ENCODE data around the gene CCDC71L.

Gene CCDC71L

DNA sequence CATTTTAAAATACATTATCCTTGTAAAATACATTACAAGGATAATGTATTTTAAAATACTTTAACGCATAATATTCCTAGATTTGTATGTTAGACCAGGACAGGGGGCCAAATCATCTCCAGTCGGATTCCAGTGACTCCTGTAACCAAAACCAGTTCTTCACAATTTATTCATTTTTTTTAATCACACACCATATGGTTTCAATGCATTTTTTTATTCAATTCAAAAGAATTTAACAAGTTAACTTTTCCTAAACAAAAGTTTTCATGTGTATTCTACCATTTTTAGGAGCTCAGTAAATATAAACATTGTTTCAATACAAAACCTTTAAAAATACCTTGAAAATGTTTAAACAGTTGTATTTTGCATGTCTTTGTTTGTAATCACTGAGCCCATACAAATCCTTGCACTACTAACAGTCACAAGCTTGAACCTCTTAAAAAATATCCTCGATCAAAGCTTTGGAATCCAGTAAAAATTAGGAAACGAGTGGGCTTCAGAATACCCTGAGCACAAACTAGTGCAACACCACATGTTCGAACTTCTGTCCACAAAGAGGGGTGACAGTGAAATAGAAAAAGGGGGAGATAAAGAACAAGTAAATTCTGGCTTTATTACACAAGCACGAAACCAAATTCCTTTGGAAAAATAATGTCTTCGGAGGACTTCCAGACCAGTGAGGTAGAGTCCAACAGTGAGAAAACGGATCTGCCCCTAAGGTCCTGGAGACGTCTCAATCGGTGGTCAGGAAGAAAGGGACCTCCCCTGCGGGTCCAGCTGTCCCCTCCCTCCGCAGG, 1.6 kb downstream of the CCDC71L start:
- DNase-seq (ENCODE audit: low spot score), result no peak

DNA sequence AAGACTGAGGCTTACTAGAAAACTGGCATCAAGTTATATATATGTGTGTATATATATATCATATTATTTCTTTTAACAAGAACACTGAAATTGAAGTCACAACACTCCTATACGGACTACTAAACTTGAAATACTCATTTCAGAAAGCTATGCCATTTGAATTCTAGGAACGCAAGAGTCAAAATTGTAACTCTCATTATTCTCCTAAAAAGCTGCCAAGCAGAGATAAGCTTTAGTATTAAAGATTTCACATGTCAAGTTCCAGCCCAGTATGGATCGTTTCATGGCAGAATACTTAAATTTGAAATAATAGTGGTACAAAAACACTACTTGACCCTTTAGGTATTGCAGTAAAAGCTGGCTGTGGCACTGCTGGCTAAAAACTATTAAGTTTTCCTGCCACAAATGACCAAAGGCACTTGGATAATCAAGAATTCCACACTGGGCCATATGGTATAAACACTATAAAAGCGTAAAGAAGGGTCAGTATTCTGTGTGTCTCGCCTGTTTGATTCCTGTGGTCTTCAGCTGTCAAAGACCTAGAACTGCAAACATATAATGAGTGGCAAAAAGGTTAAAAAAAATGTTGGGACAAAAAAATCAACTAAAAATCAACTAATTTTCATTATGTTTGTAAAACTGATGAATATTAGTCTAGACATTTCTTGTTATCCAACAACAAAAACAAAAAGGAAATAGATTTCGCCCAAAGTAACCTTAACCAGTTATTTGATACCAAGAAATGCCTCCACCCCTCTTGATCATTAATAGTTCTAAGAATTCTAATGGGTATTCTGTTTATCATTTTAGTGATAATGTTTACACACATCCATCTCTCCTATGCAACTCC, 2.4 kb downstream of the CCDC71L start:
- DNase-seq (ENCODE audit: low spot score), result no peak

DNA sequence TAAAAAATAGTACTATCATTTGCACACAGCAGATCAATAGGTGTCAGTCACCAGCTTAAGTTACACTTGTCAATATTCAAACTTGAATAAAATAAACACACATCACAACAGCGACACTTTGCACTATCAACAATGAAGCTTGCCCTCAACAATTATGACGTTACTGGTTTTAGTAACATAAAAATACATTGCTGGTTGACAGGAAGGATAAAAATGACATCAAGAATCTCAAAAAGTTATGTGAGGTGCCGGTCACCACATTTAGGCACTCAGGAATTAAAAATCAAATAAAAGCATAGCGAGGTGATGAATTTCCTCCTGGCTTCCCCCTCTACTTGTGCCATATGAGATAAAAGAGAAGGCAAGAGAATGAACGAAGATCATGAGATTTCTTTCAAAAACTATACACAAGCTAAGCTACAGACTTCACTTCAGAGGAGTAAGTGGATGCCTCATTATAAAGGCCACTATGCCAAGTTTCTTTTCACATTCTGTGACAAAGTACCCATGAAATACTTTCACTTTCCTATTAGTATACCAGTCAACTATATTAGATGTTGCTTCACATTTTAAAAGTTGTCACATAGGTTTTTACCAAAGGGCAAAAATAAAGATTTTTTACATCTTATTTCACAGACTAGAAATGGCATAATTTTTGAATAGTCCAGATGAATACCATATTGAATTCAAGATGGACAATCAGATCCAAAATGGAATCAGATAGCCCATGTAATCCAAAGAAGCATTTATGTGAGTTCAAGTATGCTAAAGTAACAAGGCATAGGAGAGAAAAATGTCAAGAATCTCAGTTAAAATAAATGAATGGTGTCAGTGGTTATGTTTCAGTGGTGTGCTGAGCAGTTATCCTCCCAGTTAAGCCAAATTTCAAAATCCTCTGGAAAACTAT, 3.6 kb downstream of the CCDC71L start:
- DNase-seq (ENCODE audit: low spot score), result no peak

DNA sequence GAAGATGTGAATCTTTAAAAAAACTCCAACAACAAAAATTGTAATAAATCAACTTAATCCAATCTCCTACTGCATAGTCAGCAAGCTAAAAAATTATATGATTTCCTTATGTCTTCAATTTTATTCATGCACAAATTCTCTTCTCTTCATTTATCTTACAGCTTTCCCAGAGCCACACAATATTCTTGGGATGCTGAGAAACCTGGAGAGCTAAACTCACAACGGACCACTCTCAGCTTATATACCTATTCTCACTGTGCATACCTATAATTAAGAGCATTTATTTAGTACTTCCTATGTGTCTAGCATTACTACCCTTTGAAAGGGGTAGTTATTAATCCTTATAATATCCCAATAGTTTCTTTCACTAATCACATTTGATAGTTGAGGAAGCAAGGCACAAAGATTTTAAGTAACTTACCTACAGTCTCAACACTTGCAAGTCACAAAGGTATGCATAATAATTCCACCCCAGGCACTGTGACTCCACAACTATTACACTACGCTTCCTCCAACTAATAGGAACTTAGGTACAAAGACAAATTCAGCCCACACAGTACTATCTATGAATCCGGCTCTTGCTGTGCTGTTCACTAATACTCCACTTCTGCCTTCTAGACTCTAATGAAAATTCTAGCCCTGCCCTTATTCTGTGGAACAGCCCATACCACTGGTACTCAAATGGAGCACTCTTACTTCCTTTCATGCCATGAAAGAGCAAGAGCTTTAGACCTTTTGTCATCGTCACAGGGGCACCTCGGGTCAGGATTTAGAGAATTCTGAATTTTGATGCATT, 5.1 kb downstream of the CCDC71L start:
- DNase-seq (ENCODE audit: low spot score), result no peak

DNA sequence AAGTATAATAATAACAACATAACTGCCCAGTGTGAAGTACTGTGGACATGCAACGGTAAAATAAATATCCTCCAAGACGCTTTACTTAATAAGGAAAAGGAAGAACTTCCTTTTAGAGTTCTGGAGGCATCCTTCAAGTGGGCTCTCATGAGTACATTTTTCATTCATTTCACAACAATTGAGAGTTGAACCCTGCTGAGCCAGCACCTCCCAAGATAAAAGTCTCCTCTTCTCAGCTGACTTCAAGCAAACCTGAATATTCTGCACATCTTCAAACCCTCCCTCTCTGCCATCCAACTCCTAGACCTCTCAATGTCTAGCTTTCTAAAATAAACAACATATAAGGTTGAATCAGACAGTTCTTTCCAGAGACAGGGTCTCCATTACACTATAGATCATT, 7.5 kb downstream of the CCDC71L start:
- no peak for DNase-seq (ENCODE audit: low spot score)

DNA sequence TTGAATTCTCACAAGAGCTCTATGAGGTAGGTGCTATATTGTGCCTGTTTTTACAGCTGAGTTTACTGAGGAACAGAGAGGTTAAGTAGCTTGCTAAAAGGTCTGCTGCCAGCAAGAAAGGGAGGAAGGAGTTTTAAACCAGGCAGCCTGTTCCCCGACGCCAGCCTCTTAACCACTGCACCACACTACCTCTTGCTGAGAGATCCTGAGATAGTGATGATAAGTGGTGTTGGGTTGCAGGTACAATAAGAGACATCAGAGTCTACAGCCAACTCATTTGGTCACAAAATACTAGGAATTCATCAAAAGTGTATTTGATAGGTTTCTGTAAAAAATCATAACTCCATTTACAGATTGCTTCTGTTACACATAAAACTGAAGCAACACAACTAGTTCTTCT, 8.0 kb downstream of the CCDC71L start:
- DNase-seq (ENCODE audit: low spot score), result no peak

DNA sequence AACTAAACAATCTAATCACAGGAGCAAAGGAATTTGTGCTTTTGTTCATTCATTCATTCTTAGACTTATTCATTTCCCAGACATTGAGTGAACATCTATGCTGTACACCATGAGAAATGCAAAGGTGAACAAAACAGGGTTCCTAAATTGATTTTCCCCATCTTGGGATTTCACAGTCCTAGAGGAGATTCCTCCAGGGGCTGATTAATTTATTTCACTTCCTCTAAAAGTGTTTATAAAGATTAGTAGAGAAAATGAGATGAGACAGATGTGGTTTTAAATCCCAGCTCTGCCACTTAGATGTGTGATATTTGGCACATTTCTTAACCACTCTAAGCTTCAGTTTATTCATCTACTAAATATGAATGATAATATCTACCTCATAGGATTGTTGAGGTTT, 8.9 kb downstream of the CCDC71L start:
- no peak for DNase-seq (ENCODE audit: low spot score)

DNA sequence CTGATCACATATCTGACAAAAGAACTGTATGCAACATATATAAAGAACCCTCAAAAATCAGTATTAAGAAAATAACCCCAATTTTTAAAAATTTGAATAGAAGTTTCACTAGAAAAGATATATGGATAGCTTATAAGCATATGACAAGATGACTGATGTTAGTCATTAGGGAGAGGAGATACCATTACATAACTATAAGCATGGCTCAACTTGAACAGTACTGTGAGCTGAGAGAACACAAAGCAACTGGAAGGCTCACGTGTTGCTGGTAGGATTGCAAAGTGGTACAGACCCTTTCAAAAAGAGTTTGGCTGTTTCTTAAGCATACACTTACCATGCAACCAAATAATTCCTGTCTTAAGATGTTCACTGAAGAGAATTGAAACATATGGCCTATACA, 14.7 kb downstream of the CCDC71L start:
- no peak for DNase-seq (ENCODE audit: low spot score)

DNA sequence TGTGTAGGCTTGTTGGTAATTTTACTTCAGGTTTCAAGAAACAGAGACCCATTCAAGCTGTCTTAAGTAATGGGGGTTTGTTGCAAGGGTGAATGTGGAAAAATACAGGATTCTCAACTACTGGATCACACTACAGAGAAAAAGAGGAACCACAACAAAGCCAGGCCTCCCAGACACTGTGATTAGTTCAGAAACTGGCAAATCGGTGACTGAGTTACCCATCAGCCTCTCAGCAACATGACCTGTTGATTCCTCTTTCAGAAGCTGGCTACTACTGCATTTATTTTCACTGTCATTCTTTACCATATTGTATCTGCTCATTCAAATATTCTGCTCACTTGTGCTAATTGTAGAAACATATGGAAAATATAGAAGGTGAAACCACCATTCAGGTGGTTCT, 16.0 kb downstream of the CCDC71L start:
- no peak for DNase-seq (ENCODE audit: low spot score)

DNA sequence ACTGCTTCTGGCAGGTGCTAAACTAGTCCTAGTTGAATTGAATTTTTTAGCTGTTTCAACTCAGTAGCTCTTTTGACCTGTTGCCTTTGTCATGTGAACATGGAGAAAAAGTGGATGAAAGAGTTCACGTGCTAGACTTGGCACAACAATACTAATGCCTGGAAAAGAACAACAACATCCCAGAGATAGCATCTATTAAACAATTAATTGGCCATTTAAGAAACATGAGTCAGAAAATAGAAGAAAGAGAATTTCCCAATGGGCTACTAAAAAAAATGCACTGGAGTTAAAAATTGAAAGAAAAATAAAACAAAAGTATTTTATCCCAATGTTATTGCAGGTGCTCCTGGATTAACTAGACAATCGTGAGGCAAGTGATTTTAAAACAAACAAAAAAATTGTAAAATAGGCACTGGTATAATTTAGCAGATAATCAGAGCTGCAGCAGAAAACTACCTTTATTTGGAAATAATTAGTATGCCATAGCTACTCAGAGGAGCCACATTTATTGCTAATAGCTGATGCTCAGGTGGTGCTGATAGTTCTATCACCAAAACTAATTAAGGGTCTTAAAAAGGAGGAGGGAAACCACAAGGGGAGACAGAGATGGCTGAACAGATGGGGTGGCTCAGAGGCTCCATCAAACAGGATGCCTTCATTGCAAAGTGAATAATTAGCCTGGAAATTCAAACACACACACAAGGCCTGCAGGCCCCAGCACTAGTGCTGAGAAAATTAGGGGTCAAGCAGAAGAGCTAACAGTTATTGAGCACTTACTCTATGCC, 17.6 kb downstream of the CCDC71L start:
- no peak for DNase-seq (ENCODE audit: low spot score)

DNA sequence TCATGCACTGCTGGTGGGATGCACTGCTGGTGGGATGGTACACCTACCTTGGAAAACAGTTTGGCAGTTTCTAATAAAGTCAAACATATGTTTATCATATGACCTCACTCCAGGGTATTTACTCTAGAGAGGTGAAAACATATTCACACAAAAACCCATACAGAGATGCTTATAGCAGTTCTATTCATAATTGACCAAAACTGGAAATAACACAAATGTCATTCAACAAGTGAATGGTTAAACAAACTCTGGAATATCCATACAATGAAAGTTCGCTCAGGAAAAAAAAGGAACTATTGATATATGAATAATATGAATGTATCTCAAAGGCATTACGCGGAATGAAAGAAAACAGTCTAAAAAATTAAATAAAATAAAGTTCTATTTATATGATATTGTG, 19.5 kb downstream of the CCDC71L start:
- no peak for DNase-seq (ENCODE audit: low spot score)

DNA sequence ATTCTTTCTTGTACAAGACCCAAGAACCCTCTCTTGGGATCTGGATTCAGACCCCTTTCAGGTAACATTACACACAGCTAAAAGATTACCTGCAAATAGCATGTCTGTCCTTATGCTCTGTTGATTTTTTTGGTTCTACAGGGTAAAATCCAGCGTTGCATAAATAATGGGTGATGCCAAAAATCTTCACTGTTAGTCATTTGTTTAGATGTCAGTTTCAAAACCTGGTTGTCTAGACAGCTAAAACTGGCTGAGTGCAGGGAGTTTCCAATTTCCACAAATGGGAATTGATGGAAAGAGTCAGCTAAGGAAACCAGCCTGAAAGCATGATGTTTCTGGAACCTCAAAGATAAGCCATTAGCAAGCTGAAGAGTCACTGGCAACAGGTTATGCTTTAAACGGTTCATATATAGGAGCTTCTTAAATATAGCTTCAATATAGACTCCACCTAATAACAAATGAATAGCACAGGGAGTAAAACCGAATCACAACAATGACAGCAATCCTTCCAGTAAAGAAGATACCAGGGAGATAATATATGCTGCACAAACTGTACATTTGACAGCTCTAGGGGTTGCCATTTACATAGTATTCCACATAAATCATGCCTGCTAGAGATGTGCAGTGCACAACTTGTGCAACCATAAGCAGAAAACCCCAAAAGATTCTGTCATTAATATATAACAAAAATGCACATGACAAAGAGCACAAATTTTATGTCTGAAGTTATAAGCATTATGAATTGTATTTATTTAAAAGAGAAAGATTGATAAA, 20.4 kb downstream of the CCDC71L start:
- DNase-seq (ENCODE audit: low spot score), result no peak

DNA sequence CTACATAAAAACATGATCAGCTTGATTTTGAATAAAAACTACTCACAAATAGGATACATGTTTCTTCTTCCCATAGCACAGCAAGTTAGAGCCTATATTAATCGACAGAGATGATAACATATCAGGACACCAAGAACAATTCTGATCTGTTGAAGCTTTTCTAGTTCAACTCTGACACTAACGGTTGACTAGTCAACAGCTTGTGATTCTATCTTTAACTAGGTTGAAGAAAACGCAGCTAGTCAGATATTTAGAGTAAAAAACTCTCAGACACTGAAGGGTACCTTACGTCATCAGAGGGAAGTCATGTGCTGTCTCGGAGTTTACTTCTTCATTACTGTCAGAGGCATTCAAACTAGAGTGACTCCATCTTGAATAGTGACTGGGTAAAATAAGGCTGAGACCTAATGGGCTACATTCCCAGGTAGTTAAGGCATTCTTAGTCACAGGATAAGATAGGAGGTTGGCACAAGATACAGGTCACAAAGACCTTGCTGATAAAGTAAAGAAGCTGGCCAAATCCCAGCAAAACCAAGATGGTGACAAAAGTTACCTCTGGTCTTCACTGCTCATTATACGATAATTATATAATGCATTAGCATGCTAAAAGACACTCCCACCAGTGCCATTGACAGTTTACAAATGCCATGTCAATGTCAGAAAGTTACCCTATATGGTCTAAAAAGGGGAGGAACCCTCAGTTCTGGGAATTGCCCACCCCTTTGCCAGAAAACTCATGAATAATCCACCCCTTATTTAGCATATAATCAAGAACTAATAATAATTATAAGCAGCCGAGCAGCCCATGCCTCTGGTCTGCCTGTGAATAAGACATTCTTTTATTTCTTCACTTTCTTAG, 21.3 kb downstream of the CCDC71L start:
- no peak for DNase-seq (ENCODE audit: low spot score)

DNA sequence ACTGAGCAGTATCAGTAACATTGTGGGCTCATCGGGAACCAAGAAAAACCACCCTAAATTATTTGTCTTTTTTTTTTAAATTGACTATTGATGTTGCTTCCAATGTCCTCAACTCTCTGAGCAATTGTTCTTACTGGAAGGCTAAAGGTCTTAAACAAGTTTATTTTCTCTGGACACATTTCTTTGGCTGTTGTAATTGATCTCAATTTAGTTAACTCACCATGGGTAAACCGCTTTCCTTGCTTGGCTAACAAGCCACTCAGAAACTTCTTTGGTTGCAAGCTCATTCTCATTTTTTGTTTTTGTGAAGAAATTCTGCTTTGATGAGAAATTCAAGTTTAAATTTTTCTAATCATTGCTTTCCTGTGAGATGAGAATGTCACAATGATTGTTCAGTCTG, 25.5 kb downstream of the CCDC71L start:
- no peak for DNase-seq (ENCODE audit: low spot score)

DNA sequence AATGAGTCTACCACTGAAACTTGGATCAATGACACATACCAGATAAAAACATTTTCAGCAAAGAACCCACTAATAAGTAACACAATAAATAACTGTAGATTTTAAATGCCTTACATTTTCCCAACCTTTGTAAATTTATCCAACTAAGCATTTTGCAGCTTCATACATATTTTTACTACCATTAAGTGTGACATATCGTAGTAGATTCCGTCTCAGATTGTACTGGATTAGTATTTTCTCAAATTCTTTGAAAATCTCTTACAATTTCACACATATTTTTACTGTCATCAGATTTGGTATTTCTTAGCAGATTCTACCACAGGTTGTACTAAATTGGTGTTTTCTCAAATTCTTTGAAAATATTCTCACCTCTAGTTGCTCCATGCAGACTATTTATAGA, 26.0 kb downstream of the CCDC71L start:
- no peak for DNase-seq (ENCODE audit: low spot score)

DNA sequence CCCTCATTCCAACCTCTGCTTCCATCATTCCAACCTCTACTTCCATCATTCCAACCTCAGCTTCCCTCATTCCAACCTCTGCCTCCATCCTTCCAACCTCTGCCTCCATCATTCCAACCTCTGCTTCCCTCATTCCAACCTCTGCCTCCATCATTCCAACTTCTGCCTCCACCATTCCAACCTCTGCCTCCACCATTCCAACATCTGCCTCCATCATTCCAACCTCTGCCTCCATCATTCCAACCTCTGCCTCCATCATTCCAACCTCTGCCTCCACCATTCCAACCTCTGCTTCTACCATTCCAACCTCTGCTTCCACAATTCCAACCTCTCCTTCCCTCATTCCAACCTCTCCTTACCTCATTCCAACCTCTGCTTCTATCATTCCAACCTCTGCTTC, 30.3 kb downstream of the CCDC71L start:
- DNase-seq (ENCODE audit: low spot score), result no peak

DNA sequence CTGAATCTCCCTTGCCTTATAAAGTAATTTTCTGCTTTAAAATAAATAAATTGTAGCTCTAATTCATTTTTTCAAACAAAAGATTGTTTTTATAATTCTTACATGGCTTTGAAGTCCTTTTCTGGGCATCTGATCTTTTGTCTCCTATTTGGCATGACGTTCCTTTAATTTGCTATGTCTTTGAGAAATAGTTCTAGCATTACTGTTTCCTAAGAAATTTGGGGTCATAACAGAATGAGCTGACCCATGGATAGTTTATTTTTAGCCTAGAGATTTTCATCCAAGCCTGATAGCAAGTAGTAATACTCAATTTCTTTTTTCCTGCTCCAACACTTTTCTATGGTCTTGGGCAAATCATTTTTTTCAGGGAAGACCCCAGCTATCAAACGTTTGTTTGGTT, 31.4 kb downstream of the CCDC71L start:
- no peak for DNase-seq (ENCODE audit: low spot score)

DNA sequence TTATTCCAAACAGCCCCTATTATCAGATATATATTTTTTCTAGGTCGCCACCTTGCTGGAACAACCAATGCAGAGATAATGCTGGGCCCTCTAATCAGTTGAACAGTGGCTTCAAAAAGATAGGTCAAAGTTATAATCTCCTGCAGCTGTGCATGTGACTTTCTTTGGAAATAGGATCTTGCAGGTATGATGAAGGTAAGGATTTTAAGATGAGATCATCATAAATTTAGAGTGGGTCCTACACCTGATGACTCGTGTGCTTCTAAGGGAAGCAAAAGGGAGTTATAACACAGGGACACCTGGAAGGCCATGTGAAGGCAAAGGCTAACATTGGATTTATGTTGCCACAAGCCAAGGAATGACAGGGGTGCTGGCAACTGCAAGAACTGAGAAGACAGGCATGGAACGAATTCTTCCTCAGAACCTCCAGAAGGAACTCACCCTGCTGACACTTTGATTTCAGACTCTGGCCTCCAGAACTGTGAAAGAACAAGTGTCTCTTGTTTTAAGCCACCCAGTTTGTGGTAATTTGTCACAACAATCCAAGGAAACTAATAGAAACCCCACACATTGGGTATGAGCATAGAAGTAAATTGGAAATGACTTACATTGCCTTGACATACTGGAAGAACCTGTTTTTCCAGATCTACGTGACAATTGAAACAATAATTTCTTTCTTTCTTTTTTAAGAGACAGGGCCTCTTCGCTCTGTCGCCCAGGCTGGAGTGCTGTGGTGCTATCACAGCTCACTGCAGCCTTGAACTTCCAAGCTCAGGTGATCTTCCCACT, 34.4 kb downstream of the CCDC71L start:
- DNase-seq (ENCODE audit: low spot score), result no peak

Data from left forelimb (tissue), 1 donor.